Measurements from ENCODE around the gene ARSD. TPM values are rescaled to one million over a fixed set of nuclear protein-coding genes. Genes with fewer than 3 reads are reported as not detected.
A peak's percentile ranks its signal among the peaks of the same experiment; 100 is the strongest.

ARSD gene
- total and polyA plus RNA-seq, 2 of the 13 experiments (the other 11 are each of a cell fraction or from before 2014, with no cell fraction given) = 4.8 to 6.8 TPM

GRCh38 chrX:2928583-2929434, at the start of gene ARSD (continued):
- TF ChIP-seq ZBTB25 (CRISPR knock-in tag; IDR thresholded peaks at IDR 0.05) = no peak
- TF ChIP-seq RNF2 (conservative IDR thresholded peaks at IDR 0.05; ENCODE audit: low read depth) = no peak
- TF ChIP-seq ESRRA (CRISPR knock-in tag; IDR thresholded peaks at IDR 0.05; ENCODE audit: low read depth) = no peak
- TF ChIP-seq MLXIP (CRISPR knock-in tag; IDR thresholded peaks at IDR 0.05; ENCODE audit: borderline replicate concordance) = no peak
- no peak for TF ChIP-seq ZNF703 (CRISPR knock-in tag; IDR thresholded peaks at IDR 0.05; ENCODE audit: borderline replicate concordance)
- no peak for TF ChIP-seq ZNF644 (CRISPR knock-in tag; IDR thresholded peaks at IDR 0.05; ENCODE audit: low read depth)
- TF ChIP-seq ZNF280B (CRISPR knock-in tag; IDR thresholded peaks at IDR 0.05; ENCODE audit: borderline replicate concordance) = no peak
- no peak for TF ChIP-seq ZIK1 (CRISPR knock-in tag; IDR thresholded peaks at IDR 0.05; ENCODE audit: borderline replicate concordance, low read depth)
- TF ChIP-seq ZNF841 (CRISPR knock-in tag; IDR thresholded peaks at IDR 0.05; ENCODE audit: borderline replicate concordance) = no peak
- no peak for TF ChIP-seq JUNB (CRISPR knock-in tag; IDR thresholded peaks at IDR 0.05; ENCODE audit: borderline replicate concordance)
- no peak for TF ChIP-seq POLR2AphosphoS2 (IDR thresholded peaks at IDR 0.05; ENCODE audit: low read depth, low read length)
- TF ChIP-seq DDIT3 (CRISPR knock-in tag; IDR thresholded peaks at IDR 0.05) = no peak
- TF ChIP-seq ATF2 (CRISPR knock-in tag; IDR thresholded peaks at IDR 0.05) = 0 out of 2 replicates have a peak, but pooled peaks have one; percentile 31
- 0 out of 2 replicates have a peak, but pooled peaks have one; percentile 18 for TF ChIP-seq RXRB (CRISPR knock-in tag; IDR thresholded peaks at IDR 0.05; ENCODE audit: borderline replicate concordance)
- TF ChIP-seq ZNF878 (CRISPR knock-in tag; IDR thresholded peaks at IDR 0.05) = no peak
- TF ChIP-seq MEIS1 (CRISPR knock-in tag; IDR thresholded peaks at IDR 0.05; ENCODE audit: borderline replicate concordance) = no peak
- no peak for TF ChIP-seq ZNF883 (CRISPR knock-in tag; IDR thresholded peaks at IDR 0.05; ENCODE audit: not compliant biosample characterization)
- no peak for TF ChIP-seq ZBTB44 (CRISPR knock-in tag; IDR thresholded peaks at IDR 0.05)
